Common myeloid progenitor, CD34-positive (primary cell): ENCODE measurements around the gene TASP1.

Experiments
- CTCF ChIA-PET: fragments of 350-600 bp; sonication (Branson Sonifier 250); formaldehyde crosslinking; loops from one replicate; lab custom pipeline; 2021; ENCODE audit warnings: antibody characterized with exemption; lab: Charles Lee
- POLR2A ChIA-PET: fragments of 350-600 bp; sonication (Branson Sonifier 250); formaldehyde crosslinking; loops from one replicate; lab custom pipeline; 2021; ENCODE audit warnings: antibody characterized with exemption; lab: Charles Lee
- DNase-seq, 3 donors: peaks; one replicate each; pipeline versions ENCODE4 v3.0.0 to v3.0.0-alpha.2; 2013
- H3K27ac ChIP-seq, 2 experiments: 1 replicate in 1 of 2; 2 replicates in 1 of 2; pipeline ENCODE4 v1.7.0; 2013; ENCODE audit warnings: inconsistent platforms in 2 of 2, low read length in 2 of 2, mild to moderate bottlenecking in 2 of 2, low read depth in 1 of 2, moderate library complexity in 1 of 2; ENCODE audit not compliant: severe bottlenecking in 2 of 2, insufficient read depth in 1 of 2, poor library complexity in 1 of 2
- H3K27me3 ChIP-seq, 5 experiments: replicated peaks in 2 of 5; 1 replicate in 3 of 5; 2 replicates in 2 of 5; pipeline versions ENCODE4 v1.6.1 to v1.7.0; 2013; ENCODE audit warnings: low read length in 4 of 5, mild to moderate bottlenecking in 2 of 5, moderate library complexity in 2 of 5, inconsistent platforms in 1 of 5; ENCODE audit not compliant: insufficient read depth in 5 of 5, control insufficient read depth in 4 of 5
- H3K36me3 ChIP-seq, 4 experiments: 1 replicate in 2 of 4; 2 replicates in 2 of 4; pipeline versions ENCODE4 v1.6.1 to v1.7.0; 2013; ENCODE audit warnings: low read length in 3 of 4, control low read depth in 1 of 4, mild to moderate bottlenecking in 1 of 4; ENCODE audit not compliant: control insufficient read depth in 4 of 4, insufficient read depth in 4 of 4
- H3K4me1 ChIP-seq, 4 experiments: 1 replicate in 3 of 4; 2 replicates in 1 of 4; pipeline versions ENCODE4 v1.6.1 to v1.7.1; 2013; ENCODE audit warnings: low read length in 3 of 4, mild to moderate bottlenecking in 3 of 4, control low read depth in 1 of 4, inconsistent platforms in 1 of 4, moderate library complexity in 1 of 4; ENCODE audit not compliant: control insufficient read depth in 4 of 4, insufficient read depth in 4 of 4; ENCODE audit errors: control extremely low read depth in 1 of 4
- H3K4me3 ChIP-seq, 7 experiments: 1 replicate in 4 of 7; 2 replicates in 3 of 7; pipeline versions ENCODE4 v1.5.1 to v1.7.0; 2013; ENCODE audit warnings: mild to moderate bottlenecking in 7 of 7, low read length in 6 of 7, moderate library complexity in 6 of 7, inconsistent platforms in 2 of 7, low read depth in 2 of 7, control low read depth in 1 of 7; ENCODE audit not compliant: insufficient read depth in 4 of 7, control insufficient read depth in 1 of 7; ENCODE audit errors: extremely low read depth in 1 of 7
- H3K9me3 ChIP-seq, 5 experiments: 1 replicate in 4 of 5; 2 replicates in 1 of 5; pipeline versions ENCODE4 v1.6.1 to v1.7.1; 2013; ENCODE audit warnings: low read length in 4 of 5, mild to moderate bottlenecking in 2 of 5, inconsistent platforms in 1 of 5, low read depth in 1 of 5, moderate library complexity in 1 of 5; ENCODE audit not compliant: control insufficient read depth in 4 of 5, insufficient read depth in 2 of 5; ENCODE audit errors: control extremely low read depth in 1 of 5
- WGBS: methylation state at CpG from one replicate; pipeline ENCODE4 v1.1.5; 2013; ENCODE audit not compliant: insufficient coverage; 5-methylcytosine and 5-hydroxymethylcytosine counted together

TASP1 gene

GRCh38 chr20:13432126-13432525 is 206.6 kb downstream of the TASP1 start:
- CTCF ChIA-PET, result no interaction called here
- DNase-seq, result no peak
- H3K4me1 ChIP-seq, result no peaks in the 10 kb centered on the region
- H3K9me3 ChIP-seq, result peaks cover 0 to 5% (median 2%) of the 10 kb centered on the region in 5 experiments
- no peaks in the 10 kb centered on the region for H3K27me3 ChIP-seq
- H3K36me3 ChIP-seq, result peaks cover 9 to 21% (median 14%) of the 10 kb centered on the region in 4 experiments
- no peak overlapping the region for H3K4me3 ChIP-seq
- 100% methylated on average over 1 of the region's 1 CpG for WGBS
- POLR2A ChIA-PET, result no interaction called here
- no peak overlapping the region for H3K27ac ChIP-seq

DNA sequence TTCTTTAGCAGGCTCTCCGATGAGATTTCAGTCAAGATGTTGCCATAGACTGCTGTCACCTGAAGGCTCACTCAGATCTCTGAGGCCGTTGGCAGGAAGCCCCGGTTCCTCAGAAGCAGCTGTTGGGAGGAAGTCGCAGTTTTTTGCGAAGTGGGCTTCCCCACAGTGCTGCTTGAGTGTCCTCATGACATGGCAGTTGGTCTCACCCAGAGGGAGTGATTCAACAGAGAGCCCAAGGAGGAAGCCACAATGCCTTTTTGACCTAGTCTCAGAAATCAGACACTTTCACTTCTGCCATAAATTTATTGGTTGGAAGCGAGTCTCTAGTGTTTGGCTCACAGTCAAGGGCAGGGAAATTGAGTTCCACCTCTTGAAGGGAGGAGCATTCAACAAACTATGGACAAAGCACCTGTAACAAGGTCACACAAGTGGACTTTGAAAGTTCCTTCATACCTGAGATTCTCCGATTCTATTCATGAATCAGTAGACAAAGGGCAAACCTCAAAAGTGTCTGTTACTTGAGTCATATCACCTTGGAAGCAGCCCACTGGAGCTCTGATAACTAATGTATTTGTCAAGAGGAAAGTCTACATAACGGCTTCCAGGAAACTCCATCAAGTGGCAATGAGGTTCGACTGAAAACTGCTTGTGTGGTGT is 208.3 kb downstream of the TASP1 start:
- no peak overlapping the region for H3K27ac ChIP-seq
- CTCF ChIA-PET, result no interaction called here
- POLR2A ChIA-PET, result no interaction called here
- no peak for DNase-seq
- no peak overlapping the region for H3K4me3 ChIP-seq
- H3K36me3 ChIP-seq, result peaks cover 9 to 21% (median 14%) of the 10 kb centered on the region in 4 experiments
- no peaks in the 10 kb centered on the region for H3K27me3 ChIP-seq
- peaks cover 0 to 5% (median 2%) of the 10 kb centered on the region in 5 experiments for H3K9me3 ChIP-seq
- H3K4me1 ChIP-seq, result no peaks in the 10 kb centered on the region
- 96% methylated on average over 9 of the region's 9 CpGs for WGBS

- peaks cover 5 to 14% (median 11%) of the 10 kb centered on the region in 4 experiments for H3K36me3 ChIP-seq
- CTCF ChIA-PET, result no interaction called here
- H3K27me3 ChIP-seq, result no peaks in the 10 kb centered on the region
- POLR2A ChIA-PET, result no interaction called here
- H3K9me3 ChIP-seq, result peaks cover 0 to 5% (median 2%) of the 10 kb centered on the region in 5 experiments
- WGBS, result 80% methylated on average over 1 of the region's 1 CpG
- no peak for DNase-seq
- H3K4me1 ChIP-seq, result no peaks in the 10 kb centered on the region
- no peak overlapping the region for H3K27ac ChIP-seq
- H3K4me3 ChIP-seq, result no peak overlapping the region
These were observed 210.0 kb downstream of the TASP1 start for GRCh38 chr20:13428684-13429083.

GRCh38 chr20:13426870-13427269 is 211.9 kb downstream of the TASP1 start:
- H3K27ac ChIP-seq, result no peak overlapping the region
- no peak for DNase-seq
- H3K27me3 ChIP-seq, result no peaks in the 10 kb centered on the region
- H3K4me3 ChIP-seq, result no peak overlapping the region
- peaks cover 0 to 5% (median 2%) of the 10 kb centered on the region in 5 experiments for H3K9me3 ChIP-seq
- ChIA-PET CTCF (no interaction called here), POLR2A (no interaction called here)
- no peaks in the 10 kb centered on the region for H3K4me1 ChIP-seq
- H3K36me3 ChIP-seq, result peaks cover 0 to 13% (median 9%) of the 10 kb centered on the region in 4 experiments
- WGBS, result no CpG with 5 or more reads among the region's 3 CpGs

GRCh38 chr20:13425381-13426135 is 213.2 kb downstream of the TASP1 start:
- H3K9me3 ChIP-seq, result peaks cover 0 to 5% (median 1%) of the 10 kb centered on the region in 5 experiments
- ChIA-PET POLR2A (no interaction called here), CTCF (no interaction called here)
- no peaks in the 10 kb centered on the region for H3K27me3 ChIP-seq
- peaks cover 0 to 9% (median 6%) of the 10 kb centered on the region in 4 experiments for H3K36me3 ChIP-seq
- H3K4me3 ChIP-seq, result no peak overlapping the region
- H3K4me1 ChIP-seq, result no peaks in the 10 kb centered on the region
- 100% methylated on average over 2 of the region's 4 CpGs for WGBS
- no peak for DNase-seq
- H3K27ac ChIP-seq, result no peak overlapping the region

DNA sequence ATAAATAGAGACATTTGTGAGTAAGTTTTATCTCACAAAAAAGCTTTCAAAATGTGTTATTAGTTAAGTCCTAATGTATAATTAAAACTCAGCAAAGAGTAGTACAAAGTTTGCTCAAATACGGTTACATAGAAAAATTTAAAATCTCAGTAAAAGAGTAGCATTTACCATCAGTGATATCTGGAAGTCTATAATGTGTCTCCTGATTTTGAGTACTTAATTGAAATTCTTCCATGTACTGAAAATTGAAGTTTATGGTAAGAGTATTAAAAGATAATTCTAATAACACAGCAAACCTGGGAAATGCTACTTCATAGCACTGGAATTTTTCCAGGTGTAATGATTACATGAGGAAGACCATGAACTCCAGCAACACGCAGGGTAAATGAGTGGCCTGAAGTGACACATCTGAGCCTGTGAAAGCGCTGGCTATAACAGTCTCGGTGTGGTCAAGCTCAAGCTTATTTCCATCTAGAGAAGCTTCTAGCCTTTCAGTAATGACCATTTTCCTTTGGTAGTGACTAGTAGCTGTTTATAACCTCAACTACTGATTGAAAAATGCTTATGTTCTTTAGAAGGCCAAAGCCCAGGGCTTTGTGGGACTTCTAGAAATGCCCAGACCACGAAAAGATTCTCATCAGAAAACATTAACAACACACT is 214.4 kb downstream of the TASP1 start:
- DNase-seq, result no peak
- WGBS, result 100% methylated on average over 3 of the region's 5 CpGs
- no peak overlapping the region for H3K27ac ChIP-seq
- H3K36me3 ChIP-seq, result peaks cover 0 to 7% (median 0%) of the 10 kb centered on the region in 4 experiments
- ChIA-PET POLR2A (no interaction called here), CTCF (no interaction called here)
- H3K27me3 ChIP-seq, result no peaks in the 10 kb centered on the region
- H3K9me3 ChIP-seq, result no peaks in the 10 kb centered on the region
- H3K4me1 ChIP-seq, result no peaks in the 10 kb centered on the region
- no peak overlapping the region for H3K4me3 ChIP-seq
